Right lobe of liver (tissue), 4 donors: ENCODE measurements around the gene SLC33A1.
A peak's percentile ranks its signal among the peaks of the same experiment; 100 is the strongest.

ENCODE experiments used
- POLR2A ChIP-seq: fragments of 450-650 bp; IDR thresholded peaks from one replicate; pipeline ENCODE4 v1.6.1; 2017; ENCODE audit warnings: antibody characterized with exemption, mild to moderate bottlenecking
- TF ChIP-seq, protein P1 (sequence below), 4 donors: fragments of 200-600 bp in 3 of 4; fragments of 450-650 bp in 1 of 4; IDR thresholded peaks; one replicate each; pipeline versions ENCODE4 v1.5.1 to v1.8.0; 2016 to 2022; ENCODE audit warnings: antibody characterized with exemption in 4 of 4, mild to moderate bottlenecking in 2 of 4
- donor health status: DM: no; HTN: no; CAD: no.
- donor health status: DM: no; HTN: no; CAD: no.
- donor health status: DM: no; HTN: yes; CAD: no.

- TF ChIP-seq POLR2A = no peak
- TF ChIP-seq, protein P1, sequence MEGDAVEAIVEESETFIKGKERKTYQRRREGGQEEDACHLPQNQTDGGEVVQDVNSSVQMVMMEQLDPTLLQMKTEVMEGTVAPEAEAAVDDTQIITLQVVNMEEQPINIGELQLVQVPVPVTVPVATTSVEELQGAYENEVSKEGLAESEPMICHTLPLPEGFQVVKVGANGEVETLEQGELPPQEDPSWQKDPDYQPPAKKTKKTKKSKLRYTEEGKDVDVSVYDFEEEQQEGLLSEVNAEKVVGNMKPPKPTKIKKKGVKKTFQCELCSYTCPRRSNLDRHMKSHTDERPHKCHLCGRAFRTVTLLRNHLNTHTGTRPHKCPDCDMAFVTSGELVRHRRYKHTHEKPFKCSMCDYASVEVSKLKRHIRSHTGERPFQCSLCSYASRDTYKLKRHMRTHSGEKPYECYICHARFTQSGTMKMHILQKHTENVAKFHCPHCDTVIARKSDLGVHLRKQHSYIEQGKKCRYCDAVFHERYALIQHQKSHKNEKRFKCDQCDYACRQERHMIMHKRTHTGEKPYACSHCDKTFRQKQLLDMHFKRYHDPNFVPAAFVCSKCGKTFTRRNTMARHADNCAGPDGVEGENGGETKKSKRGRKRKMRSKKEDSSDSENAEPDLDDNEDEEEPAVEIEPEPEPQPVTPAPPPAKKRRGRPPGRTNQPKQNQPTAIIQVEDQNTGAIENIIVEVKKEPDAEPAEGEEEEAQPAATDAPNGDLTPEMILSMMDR (IDR thresholded peaks at IDR 0.05) = peak; percentile 28 to 44 (median 38)
Observed at GRCh38 chr3:155859859-155860258, 5.6 kb upstream of the SLC33A1 start.
